Measurements from ENCODE around the gene DNAJB6. TPM values are rescaled to one million over a fixed set of nuclear protein-coding genes. Genes with fewer than 3 reads are reported as not detected.

DNAJB6 gene
- total and polyA plus RNA-seq, 12 donors = 38.4 to 195 (median 80.4) TPM

- peak in 1 of 7 donors; percentile 24 for DNase-seq
- intact Hi-C loops (cut with DNase I) = no loop called here
- Histone ChIP-seq H3K27ac (no peak overlapping the region), H3K27me3 (peaks cover 10% of the 10 kb centered on the region), H3K4me1 (replicated peaks in 1 of 2) (no peaks in the 10 kb centered on the region), H3K36me3 (replicated peaks in 1 of 2) (no peaks in the 10 kb centered on the region), H3K4me3 (no peak overlapping the region), H3K9me3 (replicated peaks in 1 of 3) (no peaks in the 10 kb centered on the region)
- no peak for TF ChIP-seq POLR2A (IDR thresholded peaks at IDR 0.05)
- WGBS, 4 donors = 74 to 81% (median 78%) methylated on average over 12 of the region's 12 CpGs
These were observed 126.4 kb downstream of the DNAJB6 start for GRCh38 chr7:157463245-157463644.

GRCh38 chr7:157464111-157464970, 127.5 kb downstream of the DNAJB6 start:
- Histone ChIP-seq H3K4me3 (no peak overlapping the region), H3K27me3 (peaks cover 6% of the 10 kb centered on the region), H3K27ac (no peak overlapping the region), H3K4me1 (replicated peaks in 1 of 2) (no peaks in the 10 kb centered on the region), H3K36me3 (replicated peaks in 1 of 2) (no peaks in the 10 kb centered on the region), H3K9me3 (replicated peaks in 1 of 3) (no peaks in the 10 kb centered on the region)
- intact Hi-C loops (cut with DNase I) = no loop called here
- no peak for TF ChIP-seq POLR2A (IDR thresholded peaks at IDR 0.05)
- no peak for TF ChIP-seq CTCF (IDR thresholded peaks at IDR 0.05)
- peak in 1 of 7 donors; percentile 46 for DNase-seq
- WGBS, 4 donors = 40 to 46% (median 41%) methylated on average over 13 to 15 of the region's 15 CpGs

GRCh38 chr7:157464971-157465886, 128.4 kb downstream of the DNAJB6 start:
- peak in 1 of 7 donors; percentile 30 for DNase-seq
- 36 to 47% (median 43%) methylated on average over 23 to 30 of the region's 30 CpGs for WGBS, 4 donors
- TF ChIP-seq CTCF (IDR thresholded peaks at IDR 0.05) (no peak), POLR2A (IDR thresholded peaks at IDR 0.05) (no peak)
- no peak overlapping the region for H3K4me3 ChIP-seq
- no peak overlapping the region for H3K27ac ChIP-seq
- peaks cover 6% of the 10 kb centered on the region for H3K27me3 ChIP-seq
- no peaks in the 10 kb centered on the region for H3K36me3 ChIP-seq (replicated peaks in 1 of 2)
- intact Hi-C loops (cut with DNase I) = no loop called here
- no peaks in the 10 kb centered on the region for H3K4me1 ChIP-seq (replicated peaks in 1 of 2)
- H3K9me3 ChIP-seq (replicated peaks in 1 of 3) = no peaks in the 10 kb centered on the region

- H3K4me3 ChIP-seq = no peak overlapping the region
- H3K4me1 ChIP-seq (replicated peaks in 1 of 2) = no peaks in the 10 kb centered on the region
- 62 to 68% (median 64%) methylated on average over 41 of the region's 41 CpGs for WGBS, 4 donors
- TF ChIP-seq POLR2A (IDR thresholded peaks at IDR 0.05) (no peak), CTCF (IDR thresholded peaks at IDR 0.05) (no peak)
- intact Hi-C loops (cut with DNase I) = no loop called here
- peak in 1 of 7 donors; percentile 15 for DNase-seq
- H3K27ac ChIP-seq = no peak overlapping the region
- no peaks in the 10 kb centered on the region for H3K9me3 ChIP-seq (replicated peaks in 1 of 3)
- H3K27me3 ChIP-seq = peaks cover 6% of the 10 kb centered on the region
- no peaks in the 10 kb centered on the region for H3K36me3 ChIP-seq (replicated peaks in 1 of 2)
These were observed 129.4 kb downstream of the DNAJB6 start for GRCh38 chr7:157465891-157466866.
